HG03460 (cell line): ENCODE results near the gene MORN1.
"Not testable (repeated sequence)": the region's sequence is repeated elsewhere in the genome, so short reads cannot be mapped to it uniquely, and the experiment has no call there.

Source experiments
- ATAC-seq: cut with Tn5 transposase; IDR thresholded peaks from one replicate; pipeline ENCODE4 v1.9.1; 2021; ENCODE audit not compliant: unreplicated experiment

Gene MORN1

DNA sequence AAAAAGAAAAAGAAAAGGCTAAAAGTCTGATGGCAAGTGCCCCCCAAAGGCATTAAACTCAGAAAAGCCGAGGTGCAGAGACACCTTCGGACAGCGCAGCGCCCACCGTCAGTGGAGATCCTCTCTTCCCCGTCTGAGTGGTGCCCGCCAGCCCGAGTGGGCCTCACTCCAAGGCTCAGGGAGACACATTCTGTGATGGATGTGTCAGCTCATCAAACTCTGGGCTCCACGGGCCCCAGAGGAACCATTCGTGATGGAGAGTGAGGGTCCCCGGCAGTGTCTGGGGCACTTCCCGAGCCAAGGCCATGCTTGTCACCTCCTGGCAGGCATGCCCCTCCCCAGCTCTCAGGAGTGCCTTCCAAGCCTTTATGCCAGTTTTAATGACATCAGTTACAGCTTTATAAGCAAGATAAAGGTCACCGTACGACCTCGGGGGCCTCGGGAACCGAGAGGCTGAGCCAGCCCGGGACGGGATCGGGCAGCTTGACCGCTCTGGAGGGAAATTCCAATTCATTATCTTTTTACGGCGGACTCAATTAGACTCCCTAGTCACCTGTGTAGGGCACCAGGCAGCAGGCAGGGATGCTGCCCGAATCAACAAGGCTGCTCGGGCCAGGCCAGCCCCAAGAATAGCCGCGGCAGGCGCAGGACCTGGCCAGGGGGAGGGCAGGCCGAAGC lies 49.5 kb downstream of the MORN1 start:
- no peak for ATAC-seq

DNA sequence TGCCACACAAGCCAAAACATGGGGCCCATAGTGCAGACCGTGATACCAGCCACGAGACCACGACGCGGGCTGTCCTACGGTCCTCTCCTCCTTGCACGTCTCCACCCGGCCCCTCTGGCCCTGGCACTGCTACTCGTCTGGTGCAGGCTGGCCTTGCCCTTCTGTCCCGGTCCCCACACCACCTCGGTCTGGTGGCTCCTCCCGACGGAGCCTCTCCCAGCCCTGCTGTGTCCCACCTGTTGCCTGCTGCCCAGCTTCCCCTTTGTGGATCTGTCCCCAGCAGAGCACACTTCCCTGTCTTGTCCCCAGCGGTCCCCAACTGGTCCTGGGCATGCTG lies 50.5 kb downstream of the MORN1 start:
- no peak for ATAC-seq

DNA sequence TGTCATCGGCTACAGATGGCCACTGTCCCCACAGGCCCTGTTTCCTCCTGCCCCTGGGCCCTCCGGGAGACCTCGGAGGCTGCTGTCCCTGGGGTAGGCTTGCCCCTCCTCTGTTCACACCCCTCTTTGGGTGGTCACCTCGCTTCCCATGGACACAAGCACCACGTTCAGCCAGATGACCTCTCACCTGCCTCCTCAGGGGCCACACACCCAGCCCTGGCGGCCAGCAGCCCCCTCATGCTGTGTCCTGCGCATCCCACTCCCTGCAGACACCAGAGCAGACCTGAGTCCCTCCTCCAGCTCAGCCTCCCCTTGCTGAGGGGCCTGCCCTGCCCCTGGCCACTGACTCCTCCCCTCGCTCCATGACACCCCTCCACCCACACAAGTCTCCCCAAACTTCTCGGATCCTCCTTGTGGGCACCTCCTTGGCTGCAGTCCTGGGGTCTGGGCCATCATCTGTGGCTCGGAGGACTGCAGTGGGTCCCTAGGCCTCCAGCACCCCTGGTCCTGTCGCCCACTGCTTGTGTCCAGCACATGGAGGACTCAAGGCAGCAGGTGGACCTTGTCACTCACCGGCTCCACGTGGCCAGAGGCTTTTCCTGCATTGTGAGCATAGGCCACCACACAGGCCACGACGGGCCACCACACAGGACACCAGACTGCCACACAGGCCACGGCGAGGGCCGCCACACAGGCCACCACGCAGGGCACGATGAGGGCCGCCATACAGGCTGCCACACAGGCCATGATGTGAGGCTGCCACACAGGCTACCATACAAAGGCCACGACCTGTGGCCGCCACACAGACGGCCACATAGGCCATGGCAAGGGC lies 51.1 kb downstream of the MORN1 start:
- ATAC-seq: no peak

DNA sequence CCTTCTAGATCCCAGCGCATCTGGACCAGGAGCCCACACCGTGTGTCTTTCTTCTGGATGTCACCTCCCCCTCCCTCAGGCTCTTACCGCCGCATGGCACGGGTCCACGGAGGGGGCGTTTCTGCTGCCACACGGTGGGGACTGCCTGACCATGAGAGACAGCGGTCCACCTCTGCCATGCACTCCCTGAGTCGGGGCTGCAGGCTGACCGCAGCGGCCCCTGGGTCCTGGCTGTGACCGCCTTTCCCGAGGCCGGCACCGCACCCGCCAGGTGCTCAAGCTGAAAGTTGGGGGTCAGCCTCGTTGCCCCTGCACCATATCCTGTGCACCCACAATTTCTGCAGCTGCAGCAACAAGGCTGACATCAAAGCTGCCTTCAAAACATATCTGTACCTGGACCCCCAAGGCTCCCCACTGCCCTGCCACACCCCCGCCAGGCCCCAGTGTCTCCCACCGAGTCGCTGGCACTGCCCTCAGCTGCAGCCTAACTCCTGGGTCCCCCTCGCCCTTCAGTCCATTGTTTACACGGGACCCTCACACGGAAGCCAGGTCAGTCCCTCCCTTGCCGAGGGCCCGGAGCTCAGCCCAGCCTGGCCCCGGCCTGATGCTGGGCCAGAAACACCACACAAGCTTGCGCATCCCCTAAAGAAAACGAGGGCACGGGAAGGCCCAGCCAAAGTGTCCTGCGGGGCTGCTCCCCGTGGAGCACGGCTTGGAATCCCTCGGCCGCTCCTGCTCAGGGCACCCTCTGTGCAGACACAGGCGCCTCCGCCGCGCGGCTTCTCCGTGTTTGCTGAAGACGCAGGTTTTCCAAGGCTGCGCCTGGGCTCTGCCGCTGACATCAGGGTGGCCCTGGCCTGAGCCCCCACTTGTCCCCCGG lies 51.9 kb downstream of the MORN1 start:
- no peak for ATAC-seq

DNA sequence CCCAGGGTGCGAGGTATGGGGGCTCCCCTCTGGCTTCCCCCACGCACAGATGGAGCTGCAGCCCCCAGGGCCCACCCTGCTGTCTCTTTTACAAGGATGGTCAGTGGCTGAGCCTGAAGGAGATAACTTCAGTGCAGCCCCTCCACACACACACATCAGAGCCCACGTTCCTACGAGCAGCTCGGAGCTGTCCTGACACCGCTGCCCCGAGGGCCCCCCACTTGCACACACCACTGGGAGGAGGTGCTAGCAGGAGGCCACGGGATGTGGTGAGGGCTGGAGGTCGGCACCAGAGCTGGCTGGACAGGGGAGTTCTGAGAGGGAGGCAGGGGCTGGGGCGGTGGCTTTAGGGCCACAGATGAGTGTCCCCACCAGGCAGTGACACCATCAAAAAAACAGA lies 53.9 kb downstream of the MORN1 start:
- ATAC-seq: no peak

DNA sequence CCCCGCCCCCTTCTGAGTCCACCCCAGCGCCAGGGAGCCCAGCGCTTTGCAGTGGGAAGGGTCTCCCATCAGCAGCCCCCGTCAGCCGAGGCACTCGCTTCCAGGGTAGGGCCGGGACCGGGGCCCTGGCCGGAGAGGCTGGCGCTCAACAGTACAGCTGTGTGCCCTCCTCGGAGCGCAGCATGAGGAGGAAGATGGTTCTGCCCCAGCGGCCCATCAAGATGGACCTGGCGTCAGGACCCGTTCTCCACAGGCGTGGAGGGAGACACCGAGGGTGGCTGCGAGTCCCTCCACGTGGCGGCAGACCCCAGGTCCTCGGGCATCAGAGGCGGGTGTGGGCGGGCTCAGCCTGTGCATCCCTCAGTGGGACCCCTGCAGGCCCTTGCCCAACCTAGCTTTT lies 54.3 kb downstream of the MORN1 start:
- ATAC-seq: no peak

DNA sequence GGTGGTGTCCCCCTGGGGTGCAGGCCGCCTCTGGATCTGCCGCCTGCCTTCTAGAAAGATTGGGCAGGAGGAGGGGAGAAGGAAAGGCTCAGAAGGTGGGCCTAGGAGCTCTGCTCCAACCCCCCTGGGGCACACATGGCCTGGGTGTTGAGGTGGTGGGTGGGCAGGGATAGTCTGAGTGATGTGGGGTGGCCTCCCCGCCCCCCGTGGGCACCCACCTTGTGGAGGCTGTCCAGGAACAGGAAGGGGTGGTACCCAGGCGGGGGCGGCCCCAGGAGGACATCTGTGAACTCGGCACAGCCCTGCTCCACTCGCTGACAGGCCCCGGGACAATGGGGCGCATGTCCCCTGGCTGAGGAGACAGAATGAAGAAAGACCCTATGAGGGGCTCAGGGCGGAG lies 54.9 kb downstream of the MORN1 start:
- no peak for ATAC-seq

DNA sequence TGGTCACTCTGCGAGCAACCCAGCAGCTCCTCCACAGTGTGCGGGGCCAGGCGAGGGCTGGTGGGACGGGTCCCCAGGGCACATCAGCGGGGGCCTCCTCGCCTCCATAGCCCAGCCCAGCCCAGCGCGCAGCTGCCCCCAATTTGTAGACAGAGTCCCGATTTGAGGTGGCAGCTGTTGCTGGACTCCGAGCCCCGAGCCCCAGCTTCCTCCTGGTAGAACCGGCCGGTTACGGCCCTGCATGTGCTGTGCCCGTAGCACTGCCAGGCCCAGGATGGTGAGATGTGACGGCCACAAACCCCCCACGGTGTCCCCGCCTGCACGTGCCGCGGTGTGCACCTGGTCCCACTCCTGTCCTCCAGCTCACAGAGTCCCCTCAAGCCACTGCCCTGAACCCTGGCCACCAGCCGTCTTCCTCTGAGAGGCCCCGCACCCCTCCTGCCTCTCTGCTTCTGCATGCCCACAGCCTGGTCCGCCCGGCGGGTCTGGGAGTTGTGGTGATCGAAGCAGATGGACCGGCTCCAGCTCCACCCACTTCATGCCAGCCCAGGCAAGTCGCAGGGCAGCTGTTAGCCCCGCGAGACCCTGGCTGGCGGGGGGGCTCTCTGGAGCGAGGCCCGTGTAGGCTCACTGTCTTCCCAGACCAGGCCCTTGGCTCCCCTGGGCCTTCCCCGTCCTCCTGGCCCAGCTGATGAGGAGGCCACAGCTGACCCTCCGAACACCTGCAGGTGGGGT lies 55.5 kb downstream of the MORN1 start:
- no peak for ATAC-seq

DNA sequence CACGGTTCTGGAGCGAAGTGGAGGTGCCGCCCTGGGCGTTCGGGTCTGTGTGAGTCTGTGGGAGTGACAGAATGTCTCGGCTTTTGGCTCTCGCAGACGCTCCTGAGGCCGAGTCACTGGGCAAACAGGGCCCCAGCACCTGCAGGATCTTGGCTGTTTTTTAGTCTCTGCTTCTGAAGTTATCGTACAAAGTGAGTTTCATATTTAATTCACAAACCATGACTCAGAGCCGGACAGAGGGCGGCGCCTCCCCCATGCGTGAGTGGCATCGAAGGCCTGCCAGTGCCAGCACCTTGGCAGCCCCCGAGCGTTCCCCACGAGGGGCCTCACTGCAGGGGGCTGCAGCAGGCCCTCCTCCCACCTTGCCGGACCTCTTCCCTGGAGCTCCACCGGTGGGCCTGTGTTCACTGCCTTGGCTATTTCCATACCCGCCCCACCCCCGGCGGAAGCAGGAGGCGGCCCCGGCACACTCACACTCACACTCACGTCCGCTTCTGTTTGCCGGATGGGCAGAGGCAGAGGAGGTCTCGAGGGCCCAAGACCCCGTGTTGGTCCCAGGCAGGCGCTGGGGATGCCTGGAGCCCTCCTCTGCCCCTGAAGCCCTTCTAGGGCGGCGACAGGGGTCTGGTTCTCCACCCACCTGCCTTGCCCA lies 56.3 kb downstream of the MORN1 start:
- no peak for ATAC-seq

DNA sequence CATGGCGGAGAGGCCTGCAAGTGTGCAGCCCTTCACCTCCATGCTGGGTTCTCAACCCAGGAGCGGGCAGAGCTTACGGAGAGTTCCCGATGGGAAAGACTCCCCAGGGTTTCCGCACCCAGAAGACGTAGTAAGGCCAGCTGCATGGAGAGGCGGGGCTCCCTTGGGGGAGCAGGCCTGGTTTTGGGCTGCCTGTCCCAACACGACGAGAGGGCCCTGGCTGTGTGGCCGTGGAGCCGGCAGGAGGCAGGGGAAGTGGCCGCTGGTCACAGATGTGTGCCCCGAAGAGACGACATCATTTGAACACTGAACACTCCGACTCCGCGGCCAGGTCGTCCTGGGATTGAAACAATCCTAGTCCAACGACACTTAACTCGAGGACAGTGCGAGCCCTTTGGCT lies 57.0 kb downstream of the MORN1 start:
- ATAC-seq: no peak

DNA sequence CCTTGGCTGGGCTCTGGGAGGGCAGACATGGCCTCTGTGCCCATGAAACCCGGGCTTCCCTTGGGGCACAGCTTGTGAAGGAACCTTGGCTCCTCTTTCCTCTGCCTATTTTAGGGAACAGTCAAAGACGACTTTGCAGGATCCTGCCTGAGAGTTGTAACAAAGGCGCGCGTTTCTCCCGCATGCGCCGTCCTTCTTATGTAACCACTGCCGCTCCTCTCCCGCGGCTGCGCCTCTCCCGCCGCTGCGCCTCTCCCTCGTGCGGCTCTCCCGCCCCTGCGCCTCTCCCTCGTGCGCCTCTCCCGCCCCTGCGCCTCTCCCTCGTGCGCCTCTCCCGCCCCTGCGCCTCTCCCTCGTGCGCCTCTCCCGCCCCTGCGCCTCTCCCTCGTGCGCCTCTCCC lies 59.8 kb downstream of the MORN1 start:
- not testable (repeated sequence) for ATAC-seq

DNA sequence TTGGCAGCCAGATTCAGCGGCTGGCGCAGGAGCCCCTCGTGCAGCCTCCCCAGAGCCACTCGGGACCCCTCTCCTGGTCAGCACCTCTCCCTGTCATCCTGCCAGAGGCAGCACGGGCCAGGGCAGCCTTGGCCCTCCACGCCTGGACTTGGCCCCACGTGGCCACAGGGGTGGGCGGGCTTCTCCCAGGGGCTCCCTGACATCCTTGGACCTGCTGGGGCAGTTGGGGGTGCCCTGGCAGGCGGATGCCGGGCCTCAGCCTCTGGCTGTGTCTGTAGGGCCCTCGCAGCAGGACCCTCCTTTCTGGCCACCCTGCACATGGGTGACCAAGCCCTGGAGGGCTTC lies 60.2 kb downstream of the MORN1 start:
- ATAC-seq: no peak

DNA sequence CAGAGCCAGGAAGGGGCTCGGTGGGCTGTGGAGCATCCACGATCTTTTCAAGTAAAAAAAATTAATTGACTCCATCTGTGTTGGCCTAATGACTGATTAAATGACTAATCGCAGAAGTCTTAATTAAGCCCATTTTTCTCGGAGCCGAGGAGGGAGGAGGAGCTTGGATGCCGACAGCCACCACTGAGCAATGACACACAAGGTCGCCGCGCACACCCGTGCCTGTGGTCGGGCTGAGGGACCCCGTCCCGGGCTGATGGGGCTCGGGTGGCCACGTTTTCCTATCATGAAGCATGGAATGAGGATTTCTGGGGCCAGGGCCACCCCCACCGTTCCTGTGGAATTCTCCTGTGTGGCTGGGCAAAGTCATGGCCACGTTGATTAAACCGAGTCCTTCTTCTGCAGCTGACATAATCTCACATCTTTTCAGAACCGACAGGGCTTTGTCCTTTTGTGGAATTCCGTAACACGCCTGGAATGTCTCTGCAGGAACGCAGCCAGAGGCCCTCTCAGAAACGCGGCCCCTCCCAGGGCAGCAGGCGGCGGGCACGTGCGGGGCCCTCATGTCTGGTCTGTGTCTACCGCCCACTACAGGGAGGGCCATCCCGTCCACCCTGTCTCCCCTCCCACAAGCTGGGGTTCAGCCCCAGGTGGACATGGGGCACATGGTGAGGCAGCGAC lies 60.7 kb downstream of the MORN1 start:
- no peak for ATAC-seq

DNA sequence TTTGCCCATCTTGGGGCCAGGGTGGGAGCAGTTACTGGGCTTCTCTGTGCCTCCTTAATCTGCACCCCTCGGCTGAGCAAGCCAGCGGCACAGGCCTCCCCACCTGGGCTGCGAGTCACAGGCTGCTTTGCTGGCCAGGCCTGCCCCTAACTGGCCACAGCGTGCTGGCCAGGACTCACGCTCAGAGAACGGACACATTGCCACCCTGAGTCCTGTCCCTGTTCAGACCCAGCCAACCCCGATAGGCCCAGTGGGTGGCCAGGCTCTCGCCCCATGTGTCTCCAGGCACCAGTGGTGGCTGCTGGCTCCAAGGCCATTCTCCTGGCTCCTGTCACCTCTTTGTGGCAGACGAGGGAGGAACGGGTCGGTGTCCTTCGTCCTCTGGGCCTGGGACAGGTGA lies 61.3 kb downstream of the MORN1 start:
- no peak for ATAC-seq

DNA sequence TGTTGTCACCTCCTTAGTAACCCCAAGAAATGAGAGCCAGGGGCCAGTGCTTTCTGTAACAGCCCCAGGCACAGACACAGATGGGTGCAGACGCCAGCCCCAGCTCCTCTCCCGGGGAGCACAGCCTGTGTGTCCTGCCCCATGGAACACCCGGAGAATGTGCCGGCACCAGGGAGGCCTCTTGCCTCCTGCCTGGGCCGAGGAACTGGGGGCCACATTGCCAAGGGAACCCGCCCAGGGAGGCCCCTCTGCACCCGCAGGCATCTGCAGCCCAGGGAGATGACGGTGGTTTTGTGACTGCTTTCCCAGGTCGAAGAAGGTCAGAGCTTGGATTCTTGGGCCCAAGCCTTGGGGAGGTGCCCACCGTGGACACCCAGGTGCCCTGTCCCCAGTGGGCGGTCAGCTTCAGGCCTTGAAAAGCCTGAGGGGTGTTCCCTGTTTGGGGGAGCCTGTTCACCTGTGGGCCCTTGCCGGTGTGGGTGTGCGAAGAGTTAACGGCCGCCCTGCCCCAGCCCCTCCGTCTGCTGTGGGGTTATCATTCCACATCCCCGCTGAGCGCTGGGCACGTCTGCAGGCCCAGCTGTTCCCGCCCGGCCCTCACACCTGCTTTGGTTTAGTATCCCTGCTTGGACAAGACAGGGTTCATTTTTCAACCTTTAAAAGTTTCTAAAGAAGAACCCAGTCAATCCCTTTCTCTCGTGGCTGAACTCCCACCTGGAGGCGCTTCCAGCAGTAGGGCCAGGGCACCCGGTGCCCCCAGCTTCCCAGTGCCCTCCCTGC lies 62.5 kb downstream of the MORN1 start:
- no peak for ATAC-seq

DNA sequence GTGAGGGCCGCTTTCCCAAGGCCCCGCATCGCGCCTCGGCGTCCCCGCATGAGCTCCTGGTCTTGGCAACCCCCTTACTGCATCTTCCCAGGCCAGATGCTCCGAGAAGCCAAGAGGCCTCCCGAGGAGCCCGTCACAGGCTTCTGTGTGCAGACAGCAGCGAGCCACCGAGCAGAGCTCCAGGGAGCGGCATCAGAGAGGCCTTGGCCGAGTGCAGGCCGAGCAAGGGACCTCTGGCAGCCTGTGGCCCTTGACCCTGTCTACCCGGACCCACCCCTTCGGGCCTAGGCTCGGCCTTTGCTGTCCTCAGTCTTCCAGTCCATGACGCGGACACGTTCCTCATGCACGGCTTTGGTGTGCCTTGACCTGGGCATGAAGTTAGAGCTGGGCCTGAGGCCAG lies 63.5 kb downstream of the MORN1 start:
- ATAC-seq: no peak

DNA sequence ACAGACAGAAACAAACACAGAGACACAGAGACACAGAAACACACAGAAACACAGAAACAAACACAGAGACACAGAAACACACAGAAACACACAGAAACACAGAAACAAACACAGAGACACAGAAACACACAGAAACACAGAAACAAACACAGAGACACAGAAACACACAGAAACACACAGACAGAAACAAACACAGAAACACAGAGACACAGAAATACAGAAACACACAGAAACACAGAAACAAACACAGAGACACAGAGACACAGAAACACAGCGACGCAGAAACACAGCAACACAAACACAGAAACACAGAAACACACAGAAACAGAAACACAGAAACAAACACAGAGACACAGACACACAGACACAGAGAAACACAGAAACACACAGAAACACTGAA lies 64.2 kb downstream of the MORN1 start:
- ATAC-seq: not testable (repeated sequence)

DNA sequence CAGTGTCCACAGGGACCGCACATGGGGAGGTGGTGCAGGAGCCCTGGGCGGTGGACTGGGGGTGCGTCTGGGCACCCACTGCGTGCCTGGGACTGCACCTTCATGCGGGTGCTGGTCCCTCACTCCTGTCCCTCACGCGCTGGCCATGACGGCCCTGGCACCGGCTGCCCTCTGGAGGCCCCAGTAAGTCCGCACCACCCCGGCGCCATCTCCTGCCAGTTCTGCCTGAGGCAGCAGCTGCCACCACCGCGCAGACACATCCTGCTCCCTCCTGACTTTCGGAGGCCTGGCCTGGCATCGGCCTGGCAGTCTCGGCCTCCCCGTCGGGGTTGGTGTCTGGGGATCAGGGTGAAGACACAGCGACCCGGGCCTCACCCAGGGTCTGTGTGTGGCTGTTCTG lies 64.8 kb downstream of the MORN1 start:
- ATAC-seq: no peak

DNA sequence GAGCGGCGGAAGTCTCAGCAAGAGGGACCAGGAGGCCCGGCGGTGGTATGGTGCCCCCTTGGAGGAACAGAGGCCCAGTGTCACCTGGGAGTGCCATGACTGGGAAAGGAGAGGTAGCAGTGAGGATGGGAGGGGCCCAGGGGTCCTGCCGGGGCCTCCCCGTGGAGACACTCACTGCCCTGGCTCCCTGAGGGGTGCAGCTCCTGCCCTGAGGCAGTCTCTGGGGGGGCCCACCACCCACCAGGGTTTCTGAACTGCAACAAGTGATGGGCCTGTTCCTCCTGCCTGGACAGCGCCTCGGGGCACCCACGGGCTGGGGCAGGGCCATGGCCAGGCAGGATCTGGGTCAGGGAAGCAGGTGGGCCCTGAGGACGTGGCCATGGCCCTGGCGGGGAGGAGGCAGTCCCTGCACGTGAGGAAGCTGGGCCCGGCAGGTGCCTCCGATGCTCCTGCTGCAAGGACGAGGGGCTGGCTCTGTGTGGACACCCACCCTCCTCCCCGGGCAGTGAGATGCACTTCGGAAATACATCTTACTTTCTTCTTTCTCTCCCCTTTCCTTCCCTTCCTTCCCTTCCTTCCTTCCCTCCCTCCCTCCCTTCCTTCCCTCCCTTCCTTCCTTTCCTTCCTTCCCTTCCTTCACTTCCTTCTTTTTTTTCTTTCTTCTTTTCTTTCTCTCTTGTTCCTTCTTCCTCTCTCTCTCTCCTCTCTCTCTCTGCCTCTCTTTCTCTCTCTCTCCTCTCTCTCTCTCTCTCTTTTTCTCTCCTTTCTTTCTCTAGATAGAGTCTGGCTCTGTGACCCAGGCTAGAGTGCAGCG lies 66.6 kb downstream of the MORN1 start:
- ATAC-seq: no peak
